ENCODE measurements around the gene SLC43A3.

GRCh38 chr11:57379732-57380131 lies 47.2 kb downstream of the SLC43A3 start:
- TF ChIP-seq FOS (IDR thresholded peaks at IDR 0.05; ENCODE audit: borderline replicate concordance, insufficient read depth, low read length): no peak
- TF ChIP-seq POLR2AphosphoS5 (IDR thresholded peaks at IDR 0.05; ENCODE audit: insufficient read depth, low read depth, low read length): no peak
- TF ChIP-seq, protein P1, sequence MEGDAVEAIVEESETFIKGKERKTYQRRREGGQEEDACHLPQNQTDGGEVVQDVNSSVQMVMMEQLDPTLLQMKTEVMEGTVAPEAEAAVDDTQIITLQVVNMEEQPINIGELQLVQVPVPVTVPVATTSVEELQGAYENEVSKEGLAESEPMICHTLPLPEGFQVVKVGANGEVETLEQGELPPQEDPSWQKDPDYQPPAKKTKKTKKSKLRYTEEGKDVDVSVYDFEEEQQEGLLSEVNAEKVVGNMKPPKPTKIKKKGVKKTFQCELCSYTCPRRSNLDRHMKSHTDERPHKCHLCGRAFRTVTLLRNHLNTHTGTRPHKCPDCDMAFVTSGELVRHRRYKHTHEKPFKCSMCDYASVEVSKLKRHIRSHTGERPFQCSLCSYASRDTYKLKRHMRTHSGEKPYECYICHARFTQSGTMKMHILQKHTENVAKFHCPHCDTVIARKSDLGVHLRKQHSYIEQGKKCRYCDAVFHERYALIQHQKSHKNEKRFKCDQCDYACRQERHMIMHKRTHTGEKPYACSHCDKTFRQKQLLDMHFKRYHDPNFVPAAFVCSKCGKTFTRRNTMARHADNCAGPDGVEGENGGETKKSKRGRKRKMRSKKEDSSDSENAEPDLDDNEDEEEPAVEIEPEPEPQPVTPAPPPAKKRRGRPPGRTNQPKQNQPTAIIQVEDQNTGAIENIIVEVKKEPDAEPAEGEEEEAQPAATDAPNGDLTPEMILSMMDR (IDR thresholded peaks at IDR 0.05; ENCODE audit: extremely low read depth in 1 of 2, insufficient read depth in 1 of 2, low read depth in 1 of 2, low read length in 2 of 2): no peak
- no peak for TF ChIP-seq JUN (IDR thresholded peaks at IDR 0.05; ENCODE audit: borderline replicate concordance, insufficient read depth, insufficient read length, low read depth)
